HCT116 (cell line): Measurements from ENCODE around the gene UBTD2. TPM values are rescaled to one million over a fixed set of nuclear protein-coding genes. Genes with fewer than 3 reads are reported as not detected.

Experiments
- ATAC-seq: fragments of 200-7000 bp; cut with Tn5 transposase; 2 replicates; pipeline ENCODE4 v1.9.1; 2020; ENCODE audit warnings: mild to moderate bottlenecking, moderate library complexity
- BruUV-seq: library from RNA; stranded (reverse); fragments of 400-500 nt; replicated peaks from 2 replicates; lab custom pipeline; 2021; lab: Mats Ljungman, UMichigan
- CTCF ChIA-PET: fragments of 300-600 bp; sonication (Branson Sonifier 250); formaldehyde crosslinking; loops from one replicate; lab custom pipeline; 2021; ENCODE audit warnings: antibody characterized with exemption; lab: Charles Lee
- POLR2A ChIA-PET: fragments of 300-600, 350-600 bp; sonication (Branson Sonifier 250); formaldehyde crosslinking; loops from one replicate; lab custom pipeline; 2021; ENCODE audit warnings: antibody characterized with exemption; lab: Charles Lee
- RAD21 ChIA-PET, 2 experiments: fragments of 300-600 bp; sonication (Branson Sonifier 250); formaldehyde crosslinking; loops; one replicate each; lab custom pipeline; 2023; ENCODE audit warnings: low total read pairs in 2 of 2; ENCODE audit not compliant: uncharacterized antibody in 2 of 2, unreplicated experiment in 2 of 2, low non-redundant PET in 1 of 2; lab: Charles Lee
- DNase-seq: peaks from one replicate; pipeline ENCODE4 v3.0.0-alpha.2; 2010; ENCODE audit warnings: low read depth, low spot score
- H2AFZ ChIP-seq: fragments of 200-600 bp; shearing (Covaris generic), sonication (generic); 2 replicates; pipeline ENCODE4 v1.6.1; 2017; ENCODE audit warnings: low read depth, mixed run types, mixed read lengths, antibody characterized with exemption, low read length; ENCODE audit not compliant: poor library complexity, severe bottlenecking
- H3K27ac ChIP-seq: 2 replicates; pipeline ENCODE4 v1.5.1; 2012; ENCODE audit warnings: low read depth, low read length
- H3K27me3 ChIP-seq: fragments of 200-600 bp; sonication (generic); 2 replicates; pipeline ENCODE4 v1.6.1; 2016; ENCODE audit warnings: mixed run types, low read length, mixed read lengths; ENCODE audit not compliant: insufficient read depth
- H3K36me3 ChIP-seq, 2 experiments: fragments of 200-500 bp in 1 of 2; fragments of 200-600 bp in 1 of 2; sonication (Bioruptor generic) in 1 of 2; sonication (generic) in 1 of 2; 2 replicates each; pipeline versions ENCODE4 v1.5.1 to v1.6.1; 2014 to 2016; ENCODE audit warnings: low read length in 2 of 2, inconsistent platforms in 1 of 2, mixed read lengths in 1 of 2, mixed run types in 1 of 2; ENCODE audit not compliant: insufficient read depth in 2 of 2, control insufficient read depth in 1 of 2
- H3K4me1 ChIP-seq, 2 experiments: fragments of 200-600 bp in 1 of 2; sonication (generic) in 1 of 2; 2 replicates each; pipeline versions ENCODE4 v1.5.1 to v1.6.1; 2012 to 2017; ENCODE audit warnings: low read length in 2 of 2, inconsistent platforms in 1 of 2, mild to moderate bottlenecking in 1 of 2, mixed read lengths in 1 of 2, mixed run types in 1 of 2, moderate library complexity in 1 of 2; ENCODE audit not compliant: insufficient read depth in 2 of 2, control insufficient read depth in 1 of 2
- H3K4me2 ChIP-seq: fragments of 200-600 bp; sonication (generic); 2 replicates; pipeline ENCODE4 v1.6.1; 2017; ENCODE audit warnings: mixed run types, low read length, mixed read lengths
- H3K4me3 ChIP-seq, 2 experiments: fragments of 200-600 bp in 1 of 2; sonication (generic) in 1 of 2; replicated peaks in 1 of 2; 2 replicates each; pipeline ENCODE4 v1.5.1; 2011 to 2016; ENCODE audit warnings: low read length in 2 of 2, control low read depth in 1 of 2, low read depth in 1 of 2, mild to moderate bottlenecking in 1 of 2, mixed read lengths in 1 of 2, mixed run types in 1 of 2
- H3K79me2 ChIP-seq: fragments of 200-600 bp; sonication (generic); 2 replicates; pipeline ENCODE4 v1.6.1; 2017; ENCODE audit warnings: mild to moderate bottlenecking, mixed run types, low read length, moderate library complexity, mixed read lengths; ENCODE audit not compliant: insufficient read depth
- H3K9ac ChIP-seq: fragments of 200-600 bp; sonication (generic); 2 replicates; pipeline ENCODE4 v1.6.1; 2016; ENCODE audit warnings: low read length, mixed read lengths
- H3K9me2 ChIP-seq: fragments of 200-600 bp; sonication (generic), shearing (Covaris generic); 2 replicates; pipeline ENCODE4 v1.6.1; 2017; ENCODE audit warnings: mixed run types, mild to moderate bottlenecking, moderate library complexity; ENCODE audit not compliant: insufficient read depth
- H3K9me3 ChIP-seq, 2 experiments: fragments of 200-500 bp in 1 of 2; fragments of 200-600 bp in 1 of 2; sonication (Bioruptor generic) in 1 of 2; sonication (generic) in 1 of 2; 2 replicates each; pipeline ENCODE4 v1.6.1; 2014 to 2017; ENCODE audit warnings: low read length in 2 of 2, mixed read lengths in 2 of 2, inconsistent platforms in 1 of 2, low read depth in 1 of 2, mild to moderate bottlenecking in 1 of 2, mixed run types in 1 of 2, moderate library complexity in 1 of 2; ENCODE audit not compliant: control insufficient read depth in 1 of 2, insufficient read depth in 1 of 2
- H4K20me1 ChIP-seq: fragments of 200-600 bp; sonication (generic), shearing (Covaris generic); 2 replicates; pipeline ENCODE4 v1.6.1; 2017; ENCODE audit warnings: mixed run types, mild to moderate bottlenecking, moderate library complexity; ENCODE audit not compliant: insufficient read depth
- ATF3 ChIP-seq: IDR thresholded peaks from 2 replicates; pipeline ENCODE4 v1.6.1; 2012
- ELF1 ChIP-seq: IDR thresholded peaks from 2 replicates; pipeline ENCODE4 v1.6.1; 2012; ENCODE audit warnings: low read depth, borderline replicate concordance
- EZH2 ChIP-seq: fragments of 200-600 bp; sonication (generic); IDR thresholded peaks from 2 replicates; pipeline ENCODE4 v1.6.1; 2017; ENCODE audit warnings: antibody characterized with exemption, mixed run types
- RAD21 ChIP-seq: IDR thresholded peaks from 2 replicates; pipeline ENCODE4 v1.6.1; 2012; ENCODE audit warnings: low read depth, mild to moderate bottlenecking
- SIN3A ChIP-seq: IDR thresholded peaks from 2 replicates; pipeline ENCODE4 v1.6.1; 2012; ENCODE audit warnings: low read depth
- TCF7L2 ChIP-seq: IDR thresholded peaks from 2 replicates; pipeline ENCODE4 v1.7.0; 2011; ENCODE audit warnings: borderline replicate concordance, inconsistent platforms; ENCODE audit not compliant: insufficient read depth, insufficient read length; ENCODE audit errors: extremely low read depth
- YY1 ChIP-seq: IDR thresholded peaks from 2 replicates; pipeline ENCODE4 v1.6.1; 2011; ENCODE audit warnings: low read length, low read depth, moderate library complexity, mild to moderate bottlenecking; ENCODE audit not compliant: insufficient replicate concordance; ENCODE audit errors: extremely low read depth
- ZNF274 ChIP-seq: fragments of 200-500 bp; sonication (Bioruptor generic); IDR thresholded peaks from 2 replicates; pipeline ENCODE4 v1.6.1; 2014; ENCODE audit warnings: mild to moderate bottlenecking, low read depth, low read length, inconsistent platforms
- intact Hi-C: fragments of 100-400 bp; cut with micrococcal nuclease; formaldehyde crosslinking; loops from 2 replicates; pipeline ENCODE4 v1.10.0; 2022
- total RNA-seq: library from RNA; stranded (reverse); gene quantifications from one replicate; pipeline ENCODE4 v1.2.1, GENCODE V29; 2021; ENCODE audit not compliant: unreplicated experiment

The UBTD2 gene
- total RNA-seq, 1 experiment from 2014 or later: 15.9 TPM

DNA sequence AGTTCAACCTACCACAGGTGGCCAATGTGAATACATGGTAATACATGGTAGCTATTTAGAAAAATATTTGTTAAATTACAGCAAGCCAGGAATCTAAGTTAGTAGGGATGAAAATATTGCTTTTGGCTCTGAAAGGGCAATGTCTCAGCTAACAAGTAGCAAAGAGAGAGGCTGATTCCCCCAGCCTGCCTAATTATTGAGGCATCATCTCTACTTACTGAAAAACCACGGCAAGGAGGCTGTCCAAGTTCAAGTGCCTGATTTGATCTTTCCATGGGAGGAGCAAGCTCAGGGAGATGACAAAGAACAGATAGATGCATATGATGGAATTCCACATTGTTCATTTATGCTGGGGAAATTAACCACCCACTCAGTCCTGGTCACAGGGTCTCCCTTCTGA is 28.7 kb upstream of the UBTD2 start:
- RAD21 ChIA-PET: no interaction called here
- CTCF ChIA-PET: no interaction called here

GRCh38 chr5:172311605-172312004 is 28.0 kb upstream of the UBTD2 start:
- no peak overlapping the region for H3K4me3 ChIP-seq
- CTCF ChIA-PET: no interaction called here
- DNase-seq: no peak
- no peaks in the 10 kb centered on the region for H3K79me2 ChIP-seq
- H3K4me2 ChIP-seq: no peak overlapping the region
- TF ChIP-seq SIN3A (no peak), EZH2 (no peak)
- TF ChIP-seq, all 23 proteins: peak for 0
- BruUV-seq: no TSS peak
- intact Hi-C loops: no loop called here
- Histone ChIP-seq H3K9me3 (no peaks in the 10 kb centered on the region), H3K9ac (no peak overlapping the region), H3K27ac (no peak overlapping the region), H3K9me2 (no peaks in the 10 kb centered on the region), H3K36me3 (no peaks in the 10 kb centered on the region), H3K4me1 (peaks cover 0 to 14% of the 10 kb centered on the region in 2 experiments; a peak in 2 of 4 replicates), H3K27me3 (no peaks in the 10 kb centered on the region), H2AFZ (no peak overlapping the region), H4K20me1 (no peaks in the 10 kb centered on the region)
- ChIA-PET RAD21 (no interaction called here), POLR2A (no interaction called here)
- ATAC-seq: no peak

More for the DNA sequence above, 28.7 kb upstream of the UBTD2 start:
- no peak overlapping the region for H3K4me3 ChIP-seq
- H3K4me1 ChIP-seq: peaks cover 0 to 14% of the 10 kb centered on the region in 2 experiments; a peak in 2 of 4 replicates
- H3K9ac ChIP-seq: no peak overlapping the region
- no TSS peak for BruUV-seq
- no peaks in the 10 kb centered on the region for H3K27me3 ChIP-seq
- H3K9me2 ChIP-seq: no peaks in the 10 kb centered on the region
- no peak overlapping the region for H3K4me2 ChIP-seq
- no peaks in the 10 kb centered on the region for H3K79me2 ChIP-seq
- POLR2A ChIA-PET: no interaction called here
- no peaks in the 10 kb centered on the region for H3K36me3 ChIP-seq
- ATAC-seq: no peak
- intact Hi-C loops: no loop called here
- no peaks in the 10 kb centered on the region for H4K20me1 ChIP-seq
- no peaks in the 10 kb centered on the region for H3K9me3 ChIP-seq
- TF ChIP-seq EZH2: no peak
- no peak for TF ChIP-seq ATF3
- TF ChIP-seq TCF7L2: no peak
- no peak for TF ChIP-seq YY1
- TF ChIP-seq ZNF274: no peak
- no peak for TF ChIP-seq ELF1
- no peak for TF ChIP-seq RAD21
- no peak for DNase-seq
- H2AFZ ChIP-seq: no peak overlapping the region
- no peak overlapping the region for H3K27ac ChIP-seq
